Stimulated activated CD4-positive, alpha-beta T cell treated with anti-CD3 and anti-CD28 coated beads, Interleukin-15, amount 100 ng/mL, for 24 hours (primary cell): Measurements from ENCODE around the gene ANKFN1.

Source experiments
- DNase-seq: peaks from one replicate; pipeline ENCODE4 v3.0.0-alpha.2; 2020

Gene ANKFN1

DNA sequence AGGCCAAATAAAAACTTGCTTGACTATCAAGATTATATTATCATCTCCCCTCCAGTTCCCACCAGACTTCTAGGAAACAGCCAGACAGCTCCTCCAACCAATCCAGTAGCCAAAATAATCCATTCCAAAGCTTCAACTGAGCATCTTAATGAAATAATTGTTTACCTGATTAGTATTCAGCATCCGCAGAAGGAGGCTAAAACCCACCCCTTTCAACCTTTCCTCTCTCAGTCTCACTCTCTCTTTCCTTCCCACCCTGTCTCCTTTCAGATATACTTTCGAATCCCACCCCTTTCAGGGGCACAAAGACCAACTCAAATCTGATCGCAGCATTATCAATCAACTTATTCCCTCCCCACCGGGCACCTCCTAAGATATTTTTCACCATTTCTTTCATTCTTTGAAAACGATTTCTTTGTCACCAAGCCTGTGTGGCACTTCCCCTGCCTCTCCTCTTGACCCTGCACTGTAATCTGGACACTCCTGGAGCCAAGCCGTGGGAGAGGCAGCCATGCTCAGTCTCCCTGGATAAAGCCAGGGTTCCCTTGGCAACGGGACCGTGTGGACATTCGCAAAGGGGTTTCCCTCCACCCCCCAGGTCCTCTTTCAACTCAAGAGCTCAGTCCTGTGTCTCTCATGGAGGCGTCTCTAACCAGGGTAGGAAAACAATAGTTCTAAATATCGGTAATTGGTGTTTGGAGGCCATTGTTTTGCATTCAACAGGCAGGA is at the start of gene ANKFN1:
ANKFN1 (plus strand) TSS at position 602 of the 729 bp plus-strand sequence. CDS start 59,193 bp downstream, outside the sequence.
- DNase-seq: no peak

DNA sequence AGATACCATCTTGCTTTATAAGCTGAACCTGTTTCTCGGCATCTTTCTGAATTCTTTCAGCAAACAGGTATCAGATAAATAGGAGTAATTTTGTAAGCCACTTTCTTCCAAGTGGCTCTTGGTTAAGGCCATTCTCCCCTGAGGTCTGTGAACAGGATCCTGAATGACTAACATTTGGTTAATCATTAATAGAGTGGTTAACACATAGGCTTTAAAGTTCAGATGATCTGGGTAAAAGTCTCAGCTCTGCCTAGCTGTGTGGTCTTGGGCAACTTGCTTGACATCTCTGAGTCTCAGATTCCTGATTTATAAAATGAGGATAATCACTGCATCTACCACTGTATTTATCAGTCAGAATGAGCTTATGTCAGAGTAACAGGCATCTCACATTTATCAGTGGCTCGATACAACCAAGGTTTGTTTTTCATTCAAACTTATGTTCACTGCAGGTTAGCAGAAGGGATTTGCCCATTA is 44.4 kb upstream of the ANKFN1 start:
- no peak for DNase-seq

DNA sequence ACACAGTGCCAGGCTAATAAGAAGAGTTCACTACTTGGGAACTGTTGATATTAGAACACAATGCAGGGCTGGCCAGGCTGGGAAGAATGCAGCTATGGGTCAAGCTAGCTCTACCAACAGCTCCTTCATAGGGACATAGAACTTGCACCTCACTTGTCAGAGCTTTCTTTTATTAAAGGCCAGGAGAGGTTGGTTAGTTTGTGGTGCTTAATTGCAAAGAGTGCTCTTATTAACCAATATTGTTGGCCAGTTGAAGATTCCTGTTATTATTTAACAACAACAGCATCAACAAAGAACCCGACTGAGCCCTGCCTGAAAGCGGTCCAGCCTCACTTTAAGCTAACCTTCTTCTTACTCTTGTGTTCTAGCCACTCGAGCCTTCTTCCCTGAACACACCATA is 43.4 kb upstream of the ANKFN1 start:
- no peak for DNase-seq

DNA sequence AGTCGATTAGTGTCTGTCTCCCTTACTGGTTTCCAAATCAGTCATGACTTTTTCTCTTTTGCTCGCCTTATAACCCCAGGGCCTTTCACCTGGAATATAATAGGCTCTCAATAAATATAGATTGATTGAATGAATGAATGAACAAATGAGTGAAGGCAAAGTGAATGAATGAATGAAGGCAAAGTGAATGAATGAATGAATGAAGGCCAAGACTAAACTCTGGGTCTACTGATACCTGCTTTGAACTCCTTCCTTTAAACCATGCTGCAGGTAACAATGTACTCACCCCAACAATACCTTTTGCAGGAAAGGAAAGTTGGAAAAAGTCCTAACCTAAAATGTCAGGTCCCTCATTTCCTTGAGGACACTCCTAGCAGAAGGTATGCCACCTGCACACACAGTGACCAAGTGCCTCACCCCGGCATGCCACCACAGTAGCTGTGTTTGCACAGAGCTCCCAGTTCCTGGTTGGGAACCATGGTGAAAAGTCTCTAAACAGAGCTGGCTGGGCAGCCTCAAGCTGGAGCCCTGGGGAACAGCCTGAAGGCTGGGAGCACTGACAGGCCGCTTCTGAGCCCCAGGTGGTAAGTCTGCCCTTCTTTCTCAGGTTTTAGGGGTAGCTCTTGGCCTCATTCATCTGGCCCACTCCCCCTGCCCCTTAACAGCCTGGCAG is 42.7 kb upstream of the ANKFN1 start:
- DNase-seq: no peak

DNA sequence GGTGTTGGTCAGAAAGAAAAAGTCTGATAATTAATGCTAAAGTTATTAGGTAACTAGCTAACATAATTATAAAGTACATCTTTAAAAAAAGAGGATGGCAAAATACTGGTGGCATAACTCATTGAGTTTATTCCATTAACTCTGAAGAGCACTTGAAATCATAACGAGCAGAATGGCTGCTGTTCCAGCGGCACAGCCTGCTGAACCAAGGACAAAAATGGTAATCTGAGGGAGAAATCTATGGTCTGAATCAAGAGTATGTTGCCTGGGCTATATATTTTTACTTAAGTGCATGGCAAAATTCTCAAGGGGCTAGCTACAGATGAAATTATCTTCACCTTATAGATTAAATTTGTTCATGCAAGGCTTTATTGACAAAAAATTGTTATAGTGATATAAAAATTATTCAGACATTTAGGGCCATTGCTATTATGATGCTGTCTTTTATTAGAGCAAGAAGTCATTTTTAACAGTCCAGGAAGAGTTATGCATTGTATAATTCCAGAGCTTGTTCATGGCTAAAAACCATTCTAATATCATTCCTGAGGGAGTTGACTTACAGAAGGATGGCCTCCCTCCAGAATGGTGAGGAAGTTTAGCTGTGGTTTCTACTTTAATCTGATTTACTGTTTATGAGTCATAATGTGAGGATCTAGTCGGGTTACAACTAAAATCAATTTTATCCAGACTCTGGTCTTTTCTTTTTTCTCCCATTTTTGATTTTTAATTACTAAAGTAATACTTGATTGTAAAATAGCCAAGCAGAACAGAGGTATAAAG is 41.4 kb upstream of the ANKFN1 start:
- DNase-seq: no peak

- DNase-seq: no peak
These were observed 39.8 kb upstream of the ANKFN1 start for GRCh38 chr17:56113486-56113885.

GRCh38 chr17:56114469-56114868 is 38.8 kb upstream of the ANKFN1 start:
- no peak for DNase-seq

GRCh38 chr17:56119191-56119590 is 34.1 kb upstream of the ANKFN1 start:
- no peak for DNase-seq

- DNase-seq: no peak
These were observed 33.3 kb upstream of the ANKFN1 start for GRCh38 chr17:56119936-56120335.

GRCh38 chr17:56121191-56122051 is 31.9 kb upstream of the ANKFN1 start:
- DNase-seq: no peak

- peak; percentile 12 for DNase-seq
These were observed 27.1 kb upstream of the ANKFN1 start for GRCh38 chr17:56125830-56126819.

- no peak for DNase-seq
These were observed 23.2 kb upstream of the ANKFN1 start for GRCh38 chr17:56130026-56130425.

- DNase-seq: no peak
These were observed 22.6 kb upstream of the ANKFN1 start for GRCh38 chr17:56130631-56131030.

GRCh38 chr17:56131431-56131830 is 21.8 kb upstream of the ANKFN1 start:
- no peak for DNase-seq

DNA sequence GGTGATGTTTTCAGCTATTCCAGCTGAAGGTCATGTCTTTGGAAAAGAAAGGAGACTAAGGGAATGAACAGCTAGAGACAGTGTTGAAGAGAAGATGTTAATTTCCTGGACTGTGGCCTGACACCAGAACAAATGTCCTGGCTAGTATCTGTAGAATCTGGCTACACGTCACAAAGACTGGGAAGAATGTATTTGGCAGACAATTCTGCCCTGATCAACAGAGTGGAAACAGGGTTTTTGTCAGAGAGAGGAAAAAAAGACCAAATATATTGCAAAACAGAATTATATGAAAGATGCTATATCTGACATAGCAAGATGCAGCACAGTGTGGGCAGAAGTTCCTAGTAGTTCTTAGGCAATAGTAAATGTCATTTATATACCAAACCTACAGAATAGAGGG is 17.0 kb upstream of the ANKFN1 start:
- DNase-seq: no peak

GRCh38 chr17:56141046-56141839 is 12.0 kb upstream of the ANKFN1 start:
- DNase-seq: no peak

DNA sequence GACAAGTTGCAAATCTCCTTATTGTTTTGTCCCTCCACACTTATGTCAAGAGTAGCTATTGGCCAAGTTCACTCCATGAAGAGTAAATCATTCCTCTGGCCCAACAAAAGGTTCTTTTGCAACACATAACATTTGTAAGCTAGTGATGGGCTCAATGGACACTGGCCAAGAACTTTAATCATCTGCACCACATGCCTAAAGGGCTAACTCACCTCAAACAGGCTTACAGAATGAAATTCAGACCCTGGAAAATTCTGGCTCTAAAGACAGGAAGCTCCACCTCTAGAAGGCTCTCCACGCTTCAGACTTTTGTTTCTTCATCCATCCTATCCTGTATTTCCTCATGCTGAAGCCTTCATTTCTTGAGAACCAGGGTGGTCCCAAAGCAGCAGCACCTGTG is 10.9 kb upstream of the ANKFN1 start:
- DNase-seq: no peak

DNA sequence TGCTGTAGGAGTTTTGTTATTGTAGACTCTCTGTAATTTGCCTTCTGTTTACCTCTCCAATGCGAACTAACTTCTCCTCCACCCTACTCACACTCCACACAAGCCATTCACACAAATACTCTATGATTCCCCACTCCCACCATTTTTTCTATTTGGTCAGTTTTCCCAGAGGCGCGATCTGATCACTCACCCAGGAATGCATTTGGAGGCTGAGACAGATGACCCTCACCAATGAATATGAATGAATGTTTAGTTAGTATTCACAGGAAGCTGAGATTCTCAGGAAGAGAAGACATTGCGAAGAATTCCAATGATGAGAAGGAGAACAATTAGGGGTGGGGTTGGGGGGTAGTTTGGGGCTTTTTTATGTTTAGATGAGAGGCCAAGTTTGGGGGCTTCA is 10.5 kb upstream of the ANKFN1 start:
- no peak for DNase-seq

GRCh38 chr17:56144223-56144622 is 9.1 kb upstream of the ANKFN1 start:
- DNase-seq: no peak

DNA sequence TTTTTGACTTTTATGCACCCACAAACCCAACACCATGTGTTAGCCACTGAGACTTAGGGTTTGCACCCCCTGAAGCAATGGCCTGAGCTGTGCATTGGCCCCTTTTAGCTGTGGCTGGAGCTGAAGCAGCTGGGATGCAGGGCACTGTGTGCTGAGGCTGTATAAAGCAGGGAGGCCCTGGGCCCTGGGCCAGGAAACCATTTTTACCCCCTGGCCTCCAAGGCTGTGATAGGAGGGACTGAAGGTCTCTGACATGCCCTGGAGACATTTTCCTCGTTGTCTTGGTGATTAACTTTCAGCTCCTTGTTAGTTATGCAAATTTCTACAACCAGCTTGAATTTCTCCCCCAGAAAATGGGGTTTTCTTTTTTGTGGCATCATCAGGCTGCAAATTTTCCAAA is 6.7 kb upstream of the ANKFN1 start:
- DNase-seq: no peak

GRCh38 chr17:56148333-56148732 is 4.9 kb upstream of the ANKFN1 start:
- DNase-seq: no peak
